VCaP (cell line): ENCODE data around the gene LRIG1.

Experiments used
- H3K27ac ChIP-seq: fragments of 450-650 bp; 2 replicates; pipeline ENCODE4 v1.5.1; 2017
- TF ChIP-seq, protein P1 (sequence below): fragments of 450-650 bp; conservative IDR thresholded peaks from 2 replicates; pipeline ENCODE4 v1.5.1; 2017; ENCODE audit warnings: mild to moderate bottlenecking, moderate library complexity

Gene LRIG1

DNA sequence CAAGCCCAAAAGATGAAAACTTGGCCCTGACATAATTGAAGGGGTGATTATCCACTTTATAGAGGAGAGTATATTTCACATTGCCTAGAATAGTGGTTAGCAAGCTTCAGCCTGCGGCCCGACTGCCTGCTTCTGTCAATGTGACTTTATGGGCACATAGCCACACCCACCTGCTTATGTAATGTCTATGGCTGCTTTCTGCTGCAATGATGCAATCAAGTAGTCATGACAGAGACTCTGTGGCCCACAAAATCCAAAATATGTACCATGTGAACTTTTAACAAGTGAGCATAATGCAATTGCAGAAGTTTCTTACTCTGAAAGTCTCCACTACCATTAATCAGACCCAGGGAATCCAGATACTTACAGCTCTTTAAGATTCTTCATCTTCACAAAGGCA is 103.1 kb downstream of the LRIG1 start:
- TF ChIP-seq, protein P1, sequence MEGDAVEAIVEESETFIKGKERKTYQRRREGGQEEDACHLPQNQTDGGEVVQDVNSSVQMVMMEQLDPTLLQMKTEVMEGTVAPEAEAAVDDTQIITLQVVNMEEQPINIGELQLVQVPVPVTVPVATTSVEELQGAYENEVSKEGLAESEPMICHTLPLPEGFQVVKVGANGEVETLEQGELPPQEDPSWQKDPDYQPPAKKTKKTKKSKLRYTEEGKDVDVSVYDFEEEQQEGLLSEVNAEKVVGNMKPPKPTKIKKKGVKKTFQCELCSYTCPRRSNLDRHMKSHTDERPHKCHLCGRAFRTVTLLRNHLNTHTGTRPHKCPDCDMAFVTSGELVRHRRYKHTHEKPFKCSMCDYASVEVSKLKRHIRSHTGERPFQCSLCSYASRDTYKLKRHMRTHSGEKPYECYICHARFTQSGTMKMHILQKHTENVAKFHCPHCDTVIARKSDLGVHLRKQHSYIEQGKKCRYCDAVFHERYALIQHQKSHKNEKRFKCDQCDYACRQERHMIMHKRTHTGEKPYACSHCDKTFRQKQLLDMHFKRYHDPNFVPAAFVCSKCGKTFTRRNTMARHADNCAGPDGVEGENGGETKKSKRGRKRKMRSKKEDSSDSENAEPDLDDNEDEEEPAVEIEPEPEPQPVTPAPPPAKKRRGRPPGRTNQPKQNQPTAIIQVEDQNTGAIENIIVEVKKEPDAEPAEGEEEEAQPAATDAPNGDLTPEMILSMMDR = no peak
- H3K27ac ChIP-seq = no peak overlapping the region

DNA sequence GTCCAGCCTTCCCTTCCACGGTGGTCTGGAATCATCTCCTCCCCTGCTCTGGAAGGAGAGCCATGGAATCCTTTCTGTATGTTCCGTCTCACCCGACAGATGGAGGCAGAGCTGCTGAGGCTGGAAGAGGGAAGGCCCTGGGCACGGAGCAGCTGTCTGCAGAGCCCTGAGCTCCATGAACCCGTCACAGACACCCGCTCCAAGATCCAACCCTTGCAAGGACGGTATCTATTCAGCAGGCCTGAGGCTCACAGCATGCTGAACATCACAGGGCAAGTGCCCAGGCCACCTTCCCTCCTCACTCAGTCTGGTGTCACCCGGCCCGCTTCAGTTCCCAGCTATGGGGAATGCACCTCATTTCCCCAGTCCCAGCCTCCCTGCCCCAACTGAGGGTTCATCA is 103.9 kb downstream of the LRIG1 start:
- H3K27ac ChIP-seq = no peak overlapping the region
- TF ChIP-seq, protein P1 = no peak

DNA sequence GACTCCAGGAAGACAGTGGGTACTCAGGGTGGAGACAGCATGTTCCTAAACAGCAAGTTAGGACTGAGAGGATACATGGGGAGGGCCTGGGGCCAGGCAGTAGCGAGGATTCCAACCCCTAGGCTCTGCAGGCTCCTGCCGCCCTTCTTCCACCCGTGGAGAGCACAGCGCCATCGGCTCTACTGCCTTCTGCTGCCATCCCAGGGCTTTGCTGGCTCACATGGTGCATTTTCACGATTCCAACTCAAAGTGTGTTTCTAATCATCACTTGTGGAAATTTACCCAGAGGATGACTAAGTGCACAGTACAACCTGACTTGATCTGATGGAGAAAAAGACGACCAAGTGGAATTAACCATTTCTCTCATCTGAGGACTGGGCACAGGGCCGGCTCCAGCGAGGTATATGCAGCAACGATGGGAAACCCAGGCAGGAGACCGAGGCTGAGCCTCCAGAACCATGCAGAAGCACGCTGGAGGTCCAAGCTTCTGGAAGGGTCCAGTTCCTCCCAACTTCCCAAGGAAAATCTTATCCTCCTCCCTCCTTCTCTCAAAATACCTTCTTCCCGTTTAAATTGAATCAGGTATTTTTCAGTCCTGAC is 104.6 kb downstream of the LRIG1 start:
- H3K27ac ChIP-seq = no peak overlapping the region
- TF ChIP-seq, protein P1 = no peak

DNA sequence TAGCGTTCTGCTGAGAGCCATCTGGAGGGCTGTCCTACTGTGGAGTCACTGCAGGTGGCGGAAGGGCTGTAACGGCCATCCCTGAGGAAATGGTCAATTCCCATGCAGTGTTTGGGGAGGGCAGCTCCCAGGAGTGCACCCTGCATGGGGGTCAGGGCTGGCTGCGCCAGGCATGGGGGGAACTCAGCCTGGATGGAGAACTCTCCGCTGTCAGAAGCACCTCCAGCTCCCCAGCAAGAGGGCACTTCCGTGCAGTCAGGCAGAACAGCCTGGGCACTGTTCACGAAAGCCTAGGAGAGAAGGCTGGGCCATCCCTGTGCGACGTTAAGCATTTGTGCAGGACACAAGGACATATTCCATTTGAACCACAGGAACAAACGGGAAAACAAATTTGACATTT is 105.2 kb downstream of the LRIG1 start:
- TF ChIP-seq, protein P1 = no peak

DNA sequence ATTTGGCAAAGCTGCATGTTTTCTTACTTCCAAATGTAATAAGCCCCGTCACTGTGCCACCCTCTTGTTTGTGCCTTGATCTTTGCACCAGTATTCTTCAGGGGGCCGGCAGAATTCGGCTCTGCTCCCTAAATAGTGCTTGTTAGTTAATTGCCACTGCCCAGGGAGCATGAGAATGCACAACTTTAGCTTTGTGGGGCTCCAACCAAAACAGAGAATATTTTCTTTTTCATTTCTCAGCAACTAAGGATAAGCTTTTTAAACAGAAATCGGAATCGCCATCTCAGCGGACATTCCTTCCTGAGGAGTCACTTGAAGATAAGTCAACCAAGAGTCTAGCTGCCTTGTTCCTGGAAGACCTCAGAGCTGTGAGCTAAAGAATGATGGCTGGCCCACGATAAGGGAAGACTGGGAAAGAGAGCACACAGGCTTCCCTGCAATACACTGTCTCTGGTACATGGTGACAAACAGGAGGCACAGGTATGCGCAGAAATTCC is 106.0 kb downstream of the LRIG1 start:
- H3K27ac ChIP-seq = no peak overlapping the region
- TF ChIP-seq, protein P1 = no peak

More for the DNA sequence above, 105.2 kb downstream of the LRIG1 start:
- no peak overlapping the region for H3K27ac ChIP-seq

DNA sequence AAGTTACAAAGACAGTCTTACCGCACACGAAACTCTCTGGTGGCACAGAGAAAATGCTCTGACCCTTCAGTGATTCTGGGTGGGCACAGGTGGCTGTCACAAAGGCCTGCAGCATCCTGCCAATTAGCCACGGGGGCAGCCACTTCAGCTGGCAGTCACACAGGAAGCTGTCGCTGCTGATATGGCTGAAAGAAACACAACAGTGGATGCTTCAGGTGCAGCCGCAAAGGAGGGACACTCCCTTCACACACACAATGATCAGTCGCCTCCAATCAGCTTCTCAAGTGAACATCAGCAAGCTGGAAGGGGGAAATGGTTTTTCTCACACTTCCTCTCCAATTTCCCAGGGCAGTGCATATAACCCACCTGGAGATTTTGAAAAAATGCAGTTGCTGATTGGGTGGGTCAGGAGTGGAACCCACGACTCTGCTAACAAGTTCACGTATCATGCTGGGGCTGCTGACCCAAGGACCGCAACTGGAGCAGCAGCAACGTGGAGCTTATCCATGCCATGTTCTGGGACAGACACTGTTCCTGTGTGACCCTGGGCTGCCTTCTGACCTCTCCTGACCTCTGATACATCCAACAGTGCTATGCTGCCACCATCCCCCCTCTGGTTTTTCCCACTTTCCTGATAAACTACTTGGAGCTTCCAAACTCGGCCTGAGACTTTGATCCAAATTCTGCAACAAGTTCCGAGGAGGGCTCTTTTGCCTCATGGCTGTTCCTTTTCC is 106.6 kb downstream of the LRIG1 start:
- H3K27ac ChIP-seq = no peak overlapping the region
- TF ChIP-seq, protein P1 = no peak

DNA sequence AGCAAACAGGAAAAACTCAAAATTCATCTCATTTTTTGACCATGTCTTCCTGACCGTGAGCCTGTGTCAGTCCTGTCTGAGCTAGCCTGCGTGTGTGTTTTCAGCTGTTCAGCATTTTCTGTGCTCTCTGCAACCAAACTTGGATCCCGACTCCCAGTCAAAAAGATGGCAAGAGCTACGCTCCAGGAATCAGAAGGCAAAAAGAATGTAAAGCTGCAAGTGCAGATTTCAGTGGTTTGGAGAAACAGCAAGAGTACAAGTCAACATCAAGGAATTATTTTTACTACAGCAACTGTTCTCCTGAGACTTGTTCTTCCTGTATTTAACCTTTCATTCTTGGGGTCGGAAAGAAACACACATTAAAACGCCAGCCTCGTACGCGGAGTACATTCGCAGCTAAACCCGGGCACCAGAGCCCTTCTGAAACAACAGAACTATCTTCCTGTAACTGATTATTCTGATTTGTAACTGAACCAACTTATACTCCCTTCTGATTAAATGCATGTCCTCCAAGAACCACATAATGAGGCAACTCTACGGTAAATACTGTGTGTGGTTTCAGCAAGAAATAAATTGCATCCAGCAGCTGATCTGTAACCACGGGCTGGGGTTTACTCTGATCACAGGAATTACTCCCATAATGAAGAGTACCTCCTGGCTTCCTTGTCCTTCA is 107.4 kb downstream of the LRIG1 start:
- H3K27ac ChIP-seq = no peak overlapping the region

More for the DNA sequence above, 107.4 kb downstream of the LRIG1 start:
- TF ChIP-seq, protein P1 = no peak
